GM21360 (cell line): ENCODE results near the gene C3orf22.
"Not testable (repeated sequence)": the region's sequence is repeated elsewhere in the genome, so short reads cannot be mapped to it uniquely, and the experiment has no call there.

Source experiments
- ATAC-seq: cut with Tn5 transposase; IDR thresholded peaks from one replicate; pipeline ENCODE4 v1.9.1; 2021; ENCODE audit warnings: mild to moderate bottlenecking, moderate library complexity; ENCODE audit not compliant: unreplicated experiment

The C3orf22 gene

DNA sequence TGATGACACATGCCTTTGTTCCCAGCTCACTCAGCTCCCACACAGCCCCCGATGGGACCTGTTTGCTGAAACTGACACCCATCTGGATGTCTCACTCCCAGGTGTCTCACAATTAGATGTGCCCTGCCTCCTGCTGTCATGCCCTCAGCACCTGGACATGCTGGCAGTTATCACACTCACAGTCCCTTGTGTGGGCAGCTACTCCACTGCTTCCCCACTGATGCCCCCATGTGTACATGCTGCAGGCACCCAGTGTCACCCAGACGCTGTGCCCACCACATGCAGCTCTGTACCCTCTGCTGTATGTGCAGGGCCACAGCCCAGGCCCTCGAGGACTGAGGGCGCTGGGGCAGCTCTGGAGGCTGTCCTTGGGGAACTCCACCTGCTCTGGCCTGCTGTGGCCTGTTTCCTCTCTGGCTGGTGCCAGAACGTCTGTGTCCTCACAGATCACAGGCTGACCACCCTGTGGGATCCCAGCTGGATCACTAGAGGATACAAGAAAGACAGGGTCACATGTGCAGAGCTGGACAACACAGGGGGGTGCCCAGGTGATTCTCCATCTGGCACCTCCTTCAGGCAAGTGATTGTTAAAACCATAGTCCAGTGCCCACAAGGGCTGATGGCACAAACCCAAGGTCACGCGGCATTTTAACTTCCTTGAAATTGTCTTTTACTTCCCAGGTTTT lies 14.0 kb downstream of the C3orf22 start:
- ATAC-seq, result no peak

DNA sequence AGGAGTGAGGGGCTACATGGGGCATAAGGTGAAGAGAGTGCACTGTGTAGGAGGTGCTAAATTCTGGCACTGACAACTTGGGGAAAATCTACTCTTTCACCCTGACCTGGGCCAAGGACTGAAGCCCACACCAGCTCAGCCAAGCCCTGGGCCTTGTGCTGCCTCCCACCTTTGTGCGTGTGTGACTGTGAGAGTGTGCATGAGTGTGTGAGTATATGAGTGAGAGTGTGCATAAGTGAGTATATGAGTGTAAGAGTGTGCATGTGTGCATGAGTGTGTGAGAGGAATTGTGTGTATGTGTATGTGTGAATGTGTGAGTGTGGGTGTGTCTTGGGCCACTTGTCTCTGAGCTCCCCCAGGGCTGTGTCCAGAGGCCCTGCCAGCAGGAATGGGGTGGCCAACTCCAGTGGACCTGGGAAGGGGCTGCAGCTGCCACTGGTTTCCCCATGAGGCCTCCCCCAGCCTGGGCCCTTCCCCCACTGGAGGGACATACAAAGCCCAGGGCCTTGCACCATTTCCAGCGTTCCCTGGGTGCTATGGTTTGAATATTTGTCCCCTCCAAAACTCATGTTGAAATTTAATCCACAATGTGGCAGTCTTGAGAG lies 15.2 kb downstream of the C3orf22 start:
- no peak for ATAC-seq

DNA sequence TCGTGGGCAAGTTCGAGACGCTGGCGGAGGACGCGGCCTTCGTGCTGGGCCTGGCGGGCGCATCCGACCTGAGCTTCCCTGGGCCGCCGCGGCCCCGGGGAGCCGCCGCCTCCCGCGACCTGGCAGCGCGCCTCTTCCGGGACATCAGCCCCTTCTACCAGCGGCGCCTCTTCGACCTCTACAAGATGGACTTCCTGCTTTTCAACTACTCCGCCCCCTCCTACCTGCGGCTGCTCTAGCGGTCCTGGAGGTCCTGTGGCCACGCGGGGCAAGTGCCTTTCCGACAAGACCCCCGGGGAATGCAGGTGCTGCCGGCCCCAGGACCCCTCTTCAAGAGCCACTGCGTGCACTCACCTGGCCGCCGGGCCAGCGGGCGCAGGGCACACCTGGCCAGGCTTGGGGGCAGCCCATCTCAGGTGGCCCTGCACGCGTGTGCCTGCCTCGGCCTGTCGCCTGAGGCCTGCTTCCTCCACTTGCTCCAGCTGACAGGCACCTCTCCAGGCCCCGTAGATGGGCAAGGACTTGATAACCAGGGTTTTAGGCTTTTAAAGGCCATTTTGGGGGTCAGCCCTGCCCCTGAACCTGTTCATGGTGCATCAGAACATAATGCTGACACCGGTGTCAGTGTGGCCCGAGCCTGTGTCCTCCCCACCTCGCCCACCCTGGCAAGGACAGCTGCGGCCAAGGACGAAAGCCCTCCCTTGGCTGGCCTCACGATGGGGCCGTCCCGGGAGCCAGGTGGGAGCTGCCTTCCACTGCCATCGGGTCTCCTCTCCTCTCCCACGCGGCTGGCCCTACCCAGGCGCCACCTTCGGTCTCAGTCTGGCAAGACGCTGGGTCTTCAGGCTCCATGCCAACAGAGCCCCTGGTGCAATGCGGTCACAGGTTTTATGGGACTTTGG lies 16.1 kb downstream of the C3orf22 start:
- ATAC-seq, result no peak

DNA sequence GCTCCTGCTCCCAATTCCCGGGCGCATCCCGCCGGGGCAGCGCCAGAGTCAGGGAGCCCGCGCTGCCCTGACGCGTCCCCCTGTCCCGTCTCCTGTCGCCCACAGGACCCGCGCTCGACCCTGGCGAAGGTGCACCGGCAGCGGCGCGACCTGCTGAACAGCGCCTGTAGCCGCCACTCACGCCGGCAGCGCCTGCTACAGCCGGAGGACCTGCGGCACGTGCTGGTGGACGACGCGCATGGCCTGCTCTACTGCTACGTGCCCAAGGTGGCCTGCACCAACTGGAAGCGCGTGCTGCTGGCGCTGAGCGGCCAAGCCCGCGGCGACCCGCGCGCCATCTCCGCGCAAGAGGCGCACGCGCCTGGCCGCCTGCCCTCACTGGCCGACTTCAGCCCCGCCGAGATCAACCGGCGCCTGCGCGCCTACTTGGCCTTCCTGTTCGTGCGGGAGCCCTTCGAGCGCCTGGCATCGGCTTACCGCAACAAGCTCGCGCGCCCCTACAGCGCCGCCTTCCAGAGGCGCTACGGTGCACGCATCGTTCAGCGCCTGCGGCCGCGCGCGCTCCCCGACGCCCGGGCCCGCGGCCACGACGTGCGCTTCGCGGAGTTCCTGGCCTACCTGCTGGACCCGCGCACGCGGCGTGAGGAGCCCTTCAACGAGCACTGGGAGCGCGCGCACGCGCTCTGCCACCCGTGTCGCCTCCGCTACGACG lies 16.9 kb downstream of the C3orf22 start:
- no peak for ATAC-seq

DNA sequence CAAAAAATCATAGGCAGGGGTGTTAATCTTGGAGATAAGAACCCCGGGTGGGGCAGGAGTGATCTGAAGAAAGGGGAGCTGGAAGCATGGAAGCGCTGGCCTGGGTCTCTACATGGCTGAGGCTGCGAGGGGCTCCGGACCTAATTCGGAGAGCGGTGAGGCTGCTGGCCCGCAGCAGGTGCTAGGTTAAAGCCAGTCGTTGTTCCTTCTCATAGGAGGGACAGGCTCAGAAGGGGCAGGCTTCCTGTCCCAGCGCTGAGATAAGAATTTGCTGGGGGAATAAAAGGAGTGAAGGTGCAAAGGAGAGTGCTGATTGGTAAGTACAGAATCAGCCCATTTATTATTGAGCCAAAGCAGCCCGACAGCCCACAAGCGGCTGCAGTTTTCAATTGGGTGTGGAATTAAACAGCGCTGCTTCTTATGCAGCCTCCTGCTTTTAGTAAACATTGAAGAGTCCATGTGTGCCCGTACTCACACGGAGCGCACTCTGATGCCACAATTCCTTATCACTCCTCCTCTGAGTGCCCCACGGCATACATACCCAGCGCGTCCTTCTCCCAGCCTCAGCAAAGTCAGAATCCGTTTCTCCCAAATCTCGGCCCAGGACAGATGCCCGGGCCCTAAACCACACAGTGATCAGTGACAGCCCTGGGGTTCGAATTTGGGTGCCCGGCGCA lies 17.6 kb downstream of the C3orf22 start:
- no peak for ATAC-seq

DNA sequence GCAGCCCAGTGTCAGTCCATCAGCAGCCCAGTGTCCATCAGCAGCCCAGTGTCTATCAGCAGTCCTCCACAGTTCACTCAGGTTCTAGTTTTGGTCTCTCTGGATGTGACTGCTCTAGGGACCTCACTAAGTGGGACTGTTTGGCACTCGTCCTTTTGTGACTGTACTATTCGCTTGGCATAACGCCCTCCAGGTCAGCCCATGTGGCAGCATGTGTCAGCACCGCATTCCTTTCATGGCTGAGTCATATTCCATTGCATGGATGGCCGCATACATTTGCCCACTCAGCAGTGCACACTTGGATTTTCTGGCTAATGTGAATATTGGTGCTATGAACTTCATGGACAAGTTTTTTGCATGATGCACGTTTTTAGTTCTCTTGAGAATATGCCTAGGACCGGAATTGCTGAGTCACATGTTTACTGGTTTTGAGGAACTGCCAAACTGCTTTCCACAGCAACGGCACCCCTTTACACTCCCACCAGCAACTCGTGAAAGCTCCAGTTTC lies 18.3 kb downstream of the C3orf22 start:
- ATAC-seq, result no peak

DNA sequence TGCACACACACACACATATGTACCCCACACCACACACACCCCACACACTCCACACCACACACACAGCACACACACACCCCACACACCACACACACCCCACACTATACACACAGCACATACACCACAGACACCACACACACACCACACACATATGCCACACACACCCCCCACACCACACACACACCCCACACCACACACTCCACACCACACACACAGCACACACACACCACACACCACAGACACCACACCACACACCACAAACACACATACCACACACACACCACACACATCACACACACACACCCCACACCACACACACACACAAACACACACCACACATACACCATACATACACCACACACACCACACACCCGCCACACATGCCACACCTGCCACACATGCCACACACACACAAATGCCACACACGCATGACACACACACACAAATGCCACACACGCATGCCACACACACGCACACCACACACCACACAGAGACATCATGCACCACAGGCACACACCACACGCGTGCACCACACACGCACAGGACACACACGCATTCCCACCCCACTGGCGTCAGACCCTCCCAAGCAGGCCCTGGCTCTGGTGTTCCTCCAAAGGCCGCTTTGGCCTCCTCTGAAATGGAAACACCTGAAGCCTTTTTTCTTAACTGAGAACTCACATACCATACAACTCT lies 19.0 kb downstream of the C3orf22 start:
- ATAC-seq, result no peak

DNA sequence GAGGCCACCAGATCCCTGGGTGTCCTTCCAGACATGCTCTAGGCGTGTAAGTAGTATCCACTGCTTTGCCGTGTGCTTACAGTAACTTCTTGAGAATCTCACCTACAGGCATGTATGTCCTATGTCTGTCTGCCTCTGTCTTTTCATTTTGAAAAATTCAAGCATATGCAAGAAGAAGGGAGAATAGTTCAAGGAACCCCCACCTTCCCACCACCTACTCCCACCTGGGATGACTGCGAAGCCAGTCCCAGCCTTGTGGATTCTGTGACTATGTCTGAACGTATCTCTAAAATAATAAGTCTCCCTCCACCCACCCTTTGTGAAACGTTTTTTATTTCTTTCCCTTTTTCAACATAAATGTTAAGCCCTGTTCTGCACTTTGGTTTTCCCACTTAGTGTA lies 19.8 kb downstream of the C3orf22 start:
- ATAC-seq, result no peak

DNA sequence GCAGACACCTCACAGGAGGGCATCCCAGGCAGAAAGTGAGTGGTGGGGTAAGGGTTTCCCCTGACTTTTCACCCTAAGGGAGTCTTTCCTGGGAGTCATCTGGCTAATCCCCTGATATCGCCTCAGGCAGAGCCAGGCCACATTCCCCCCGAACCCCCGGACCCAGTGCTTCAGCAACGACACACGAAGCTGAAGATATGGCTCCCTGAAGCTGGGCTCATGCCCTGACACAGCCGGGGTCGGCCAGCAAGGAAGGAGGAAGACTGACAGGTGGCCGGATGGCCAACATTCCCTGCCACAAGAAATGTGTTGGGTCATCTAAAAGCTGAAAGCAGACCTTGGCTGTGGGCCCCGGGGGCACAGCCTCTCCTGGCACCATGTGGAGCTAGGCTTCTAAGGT lies 20.4 kb downstream of the C3orf22 start:
- no peak for ATAC-seq

DNA sequence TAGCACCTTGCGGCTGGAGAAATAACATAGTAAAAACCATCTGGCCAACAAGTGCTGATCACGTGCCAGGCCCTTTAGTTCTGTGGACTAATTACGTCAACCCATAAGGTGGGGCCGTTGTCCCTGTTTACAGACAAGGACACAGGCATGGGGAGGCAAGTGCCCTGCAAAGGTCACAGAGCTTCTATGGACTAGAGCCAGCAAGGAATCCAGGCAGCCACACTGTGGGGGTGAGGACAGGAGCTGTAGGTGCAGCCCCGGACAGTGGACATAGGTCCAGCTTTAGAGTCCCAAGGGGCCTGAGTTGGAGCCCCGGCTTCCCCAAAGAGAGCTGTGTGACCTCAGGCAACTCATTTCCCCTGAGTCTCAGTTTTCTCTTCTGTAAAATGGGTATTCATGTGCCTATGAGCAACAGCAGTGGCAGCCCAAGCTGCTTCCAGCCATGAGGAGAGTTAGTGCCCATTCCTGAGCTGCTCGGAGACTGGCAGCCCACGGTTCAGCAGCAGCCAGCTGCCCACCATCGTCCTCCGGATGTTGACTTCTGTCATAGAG lies 20.9 kb downstream of the C3orf22 start:
- no peak for ATAC-seq

DNA sequence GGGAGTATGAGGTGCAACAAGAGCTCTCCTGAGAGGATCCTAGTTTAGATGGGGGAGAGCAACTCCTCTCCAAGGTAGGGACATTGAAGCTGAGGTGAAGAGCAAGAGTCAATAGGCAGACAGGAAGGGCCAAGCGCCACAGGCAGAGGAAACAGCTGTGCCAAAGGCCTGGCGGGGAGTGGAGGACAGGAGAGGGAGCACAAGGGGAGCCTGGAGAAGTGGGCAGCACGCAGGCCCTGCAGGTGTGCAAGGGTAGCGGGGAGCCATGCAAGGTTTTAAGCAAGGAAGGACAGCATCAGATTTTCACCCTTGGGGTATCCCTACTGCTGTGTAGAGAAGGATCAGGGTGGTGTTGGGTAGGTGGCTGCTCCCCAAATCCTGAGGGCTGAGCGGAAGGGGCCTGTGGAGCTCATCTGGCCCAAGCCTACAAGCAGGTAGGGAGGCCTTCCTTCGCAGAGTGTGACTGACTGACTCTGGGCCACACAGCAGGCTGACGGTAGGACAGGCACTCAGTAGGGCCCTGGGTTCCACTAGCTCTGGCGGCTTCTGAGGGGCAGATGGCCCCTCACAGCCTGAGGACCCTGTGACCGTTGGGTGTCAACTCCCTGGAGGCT lies 21.5 kb downstream of the C3orf22 start:
- ATAC-seq, result no peak

DNA sequence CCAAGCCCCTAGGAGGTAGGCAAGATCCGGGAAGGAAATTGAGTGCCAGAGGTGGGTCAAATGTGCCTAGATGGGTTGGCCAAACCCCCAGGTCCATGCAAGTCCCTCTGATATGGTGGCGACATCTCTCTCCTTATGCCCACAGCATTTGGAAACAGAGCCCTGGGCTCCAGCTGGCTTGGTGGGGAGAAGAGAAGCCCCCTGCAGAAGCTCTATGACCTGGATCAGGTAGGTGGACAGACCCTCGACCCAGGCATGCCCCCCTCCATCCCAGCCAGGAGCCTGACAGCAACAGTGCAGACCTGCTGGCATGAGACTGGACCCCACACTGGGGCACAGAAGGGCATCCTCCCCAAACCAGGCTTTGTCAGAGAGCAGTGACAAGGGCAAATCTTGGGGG lies 22.6 kb downstream of the C3orf22 start:
- no peak for ATAC-seq

DNA sequence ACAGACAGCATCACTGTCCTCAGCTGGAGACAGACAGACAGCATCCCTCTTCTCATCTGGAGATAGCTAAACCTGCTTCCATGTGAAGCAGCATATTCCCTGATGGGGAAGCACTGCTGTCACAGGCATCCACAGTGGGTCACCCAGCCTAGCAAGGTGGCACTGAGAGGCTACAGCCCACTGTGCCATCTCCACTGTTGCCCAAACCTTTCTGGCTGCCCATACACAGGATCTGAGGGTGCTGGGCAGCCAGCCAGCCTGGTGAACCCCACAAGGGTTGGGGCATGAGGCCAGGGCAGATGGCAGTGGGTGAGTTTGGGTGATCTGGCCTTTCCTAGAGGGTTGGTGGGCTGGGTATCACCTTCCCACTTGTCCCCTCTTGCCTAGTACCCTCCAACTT lies 23.1 kb downstream of the C3orf22 start:
- ATAC-seq, result no peak

DNA sequence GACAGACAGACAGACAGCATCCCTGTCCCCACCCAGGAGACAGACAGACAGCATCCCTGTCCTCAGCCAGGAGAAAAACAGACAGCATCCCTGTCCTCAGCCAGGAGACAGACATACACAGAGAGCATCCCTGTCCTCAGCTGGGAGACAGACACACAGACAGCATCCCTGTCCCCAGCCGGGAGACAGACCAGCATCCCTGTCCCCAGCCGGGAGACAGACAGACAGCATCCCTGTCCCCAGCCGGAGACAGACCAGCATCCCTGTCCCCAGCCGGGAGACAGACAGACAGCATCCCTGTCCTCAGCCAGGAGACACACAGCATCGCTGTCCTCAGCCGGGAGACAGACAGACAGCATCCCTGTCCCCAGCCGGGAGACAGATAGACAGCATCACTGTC lies 24.0 kb downstream of the C3orf22 start:
- ATAC-seq, result not testable (repeated sequence)

DNA sequence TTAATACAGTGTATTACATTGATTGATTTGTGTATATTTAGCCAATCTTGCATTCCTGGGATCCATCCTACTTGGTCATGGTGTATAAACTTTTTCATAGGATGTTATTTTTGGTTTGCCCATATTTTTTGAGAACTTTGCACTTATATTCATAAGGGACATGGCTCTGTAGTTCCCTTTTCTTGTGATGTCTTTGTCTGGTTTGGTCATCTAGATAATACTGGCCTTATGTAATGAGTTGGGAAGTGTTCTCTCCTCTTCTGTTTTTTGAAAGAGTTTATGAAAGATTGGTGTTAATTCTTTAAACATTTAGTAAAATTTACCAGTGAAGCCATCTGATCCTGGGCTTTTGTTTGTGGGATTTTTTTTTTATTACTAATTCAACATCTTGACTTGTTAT lies 25.2 kb downstream of the C3orf22 start:
- ATAC-seq, result no peak

DNA sequence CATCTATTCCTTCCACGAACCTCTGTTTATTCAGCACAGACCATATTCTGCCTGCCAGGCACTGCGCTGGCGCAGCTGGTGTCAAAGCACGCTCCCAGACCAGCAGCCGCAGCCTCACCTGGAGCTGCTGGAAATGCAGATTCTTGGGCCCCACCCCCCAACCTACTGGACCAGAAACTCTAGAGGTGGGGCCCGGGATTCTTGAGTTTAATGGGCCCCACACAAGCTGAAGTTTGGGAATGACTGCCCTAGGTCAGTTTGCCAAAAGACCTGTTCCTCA lies 27.7 kb downstream of the C3orf22 start:
- no peak for ATAC-seq

DNA sequence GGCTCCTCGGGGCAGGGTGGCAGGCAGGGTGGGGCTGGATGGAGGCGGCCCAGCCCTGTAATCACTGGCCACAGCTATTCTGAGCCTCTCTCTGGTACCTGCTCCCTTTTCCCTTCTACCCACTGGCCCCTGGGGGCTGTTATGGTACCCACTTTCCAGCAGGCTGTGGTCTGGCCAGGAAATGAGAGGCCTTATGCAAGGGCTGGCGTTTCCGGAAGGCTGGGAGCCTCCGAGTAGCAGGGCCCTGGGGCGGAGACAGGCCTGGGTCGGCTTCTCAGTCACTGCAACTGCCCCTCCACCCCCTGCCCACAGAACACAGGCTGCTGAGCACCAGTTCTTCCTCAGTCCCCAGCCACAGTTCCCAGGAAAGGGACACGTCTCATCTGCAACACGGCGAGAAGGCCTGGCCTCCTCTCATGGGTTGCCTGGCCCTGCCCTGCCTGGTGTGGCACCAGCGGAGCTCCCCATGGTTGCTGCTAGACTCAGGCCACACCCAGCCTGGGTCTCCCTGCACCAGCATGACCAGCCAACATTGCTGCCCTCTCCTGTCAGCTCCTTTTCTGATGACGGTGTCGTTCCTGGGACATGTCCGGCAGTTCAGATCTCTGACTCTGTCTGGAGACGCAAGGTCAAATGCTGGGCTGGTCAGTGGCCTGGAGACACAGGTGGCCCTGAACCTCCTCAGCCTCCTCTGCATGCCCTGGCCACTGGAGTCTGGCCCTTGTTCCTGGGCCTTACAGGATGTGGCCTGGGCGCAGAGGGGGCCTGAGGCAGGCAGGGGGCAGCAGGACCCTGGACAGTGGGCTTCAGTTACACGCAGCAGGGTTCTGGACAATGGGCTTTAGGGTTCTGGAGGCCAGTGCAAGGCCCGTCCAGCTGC lies 28.3 kb downstream of the C3orf22 start:
- ATAC-seq, result no peak

DNA sequence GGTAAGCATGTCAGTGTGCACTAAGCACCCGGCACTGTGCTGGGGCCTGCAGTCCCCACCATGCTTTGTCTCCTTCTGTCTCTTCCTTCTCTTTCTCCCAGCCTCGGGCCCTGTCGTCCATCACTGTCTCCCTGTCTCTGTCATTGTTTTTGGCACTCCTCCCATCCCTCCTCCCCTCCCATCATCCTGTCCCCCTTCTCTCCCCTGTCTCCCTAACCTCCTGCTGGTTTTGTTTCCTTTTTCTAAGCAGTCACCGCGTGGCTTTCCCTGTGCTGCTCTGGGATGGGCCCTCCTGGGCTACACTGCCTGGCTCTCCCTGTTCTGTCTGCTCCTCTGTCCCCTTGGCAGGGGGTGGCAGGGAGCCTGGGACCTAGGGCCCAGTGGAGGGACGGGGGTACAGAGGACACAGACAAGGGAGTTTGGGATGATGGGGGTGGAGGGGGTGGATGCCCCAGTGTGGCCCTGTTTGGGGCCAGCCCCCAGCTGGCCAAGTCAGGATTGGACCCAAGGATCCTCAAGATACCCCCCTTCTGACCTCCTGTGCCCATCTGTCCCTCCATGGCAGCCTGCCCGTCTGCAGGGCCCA lies 29.1 kb downstream of the C3orf22 start:
- ATAC-seq, result no peak
